ENCODE results near the gene OSBP2.

- no peak for TF ChIP-seq CTCF (IDR thresholded peaks at IDR 0.05)
- no peak for TF ChIP-seq SMC3 (IDR thresholded peaks at IDR 0.05)
- no peak for TF ChIP-seq NR3C1 (IDR thresholded peaks at IDR 0.05)
- no peak for TF ChIP-seq POLR2AphosphoS2 (conservative IDR thresholded peaks at IDR 0.05; ENCODE audit: low read length)
- no peak for TF ChIP-seq CHD2 (IDR thresholded peaks at IDR 0.05; ENCODE audit: low read length, partially characterized antibody)
- no peak for TF ChIP-seq EP300 (IDR thresholded peaks at IDR 0.05)
- no peak for TF ChIP-seq HOXA7 (CRISPR knock-in tag; IDR thresholded peaks at IDR 0.05)
- TF ChIP-seq RAD21 (conservative IDR thresholded peaks at IDR 0.05 in 1 of 2, IDR thresholded peaks at IDR 0.05 in 1 of 2), result no peak
- no peak for TF ChIP-seq REST (IDR thresholded peaks at IDR 0.05)
- TF ChIP-seq SREBF2 (IDR thresholded peaks at IDR 0.05), result no peak
- no peak for TF ChIP-seq MYC (IDR thresholded peaks at IDR 0.05; ENCODE audit: borderline replicate concordance, low read length)
- no peak for TF ChIP-seq ZFP36 (IDR thresholded peaks at IDR 0.05; ENCODE audit: borderline replicate concordance, partially characterized antibody)
- TF ChIP-seq BCL3 (IDR thresholded peaks at IDR 0.05), result no peak
- no peak for TF ChIP-seq RCOR1 (IDR thresholded peaks at IDR 0.05; ENCODE audit: low read depth, low read length)
These were observed 233.7 kb downstream of the OSBP2 start for GRCh38 chr22:30928401-30928800.

All from A549 (cell line).